Fibroblast of the aortic adventitia (primary cell): Measurements from ENCODE around the gene PFKFB2. TPM values are rescaled to one million over a fixed set of nuclear protein-coding genes. Genes with fewer than 3 reads are reported as not detected.

Experiments used
- DNase-seq: peaks from one replicate; pipeline ENCODE4 v3.0.0-alpha.2; 2010; ENCODE audit warnings: low read depth
- H3K4me3 ChIP-seq: 2 replicates; pipeline ENCODE4 v1.5.1; 2011; ENCODE audit warnings: low read depth, mild to moderate bottlenecking, control low read depth, low read length, moderate library complexity
- CTCF ChIP-seq: IDR thresholded peaks from 2 replicates; pipeline ENCODE4 v1.5.1; 2011; ENCODE audit warnings: mild to moderate bottlenecking, low read length, control low read depth, inconsistent platforms; ENCODE audit not compliant: insufficient read depth
- total RNA-seq: library from RNA; depleted of rRNA; stranded (reverse); fragments of >200 nt; gene quantifications from 2 replicates; pipeline ENCODE4 v1.2.3, GENCODE V29; 2012; ENCODE audit warnings: low replicate concordance

Gene PFKFB2
- total RNA-seq, 1 donor = 6.9 TPM

GRCh38 chr1:207018707-207019106, 34.4 kb upstream of the PFKFB2 start:
- DNase-seq = no peak
- H3K4me3 ChIP-seq = no peak overlapping the region
- no peak for TF ChIP-seq CTCF

- TF ChIP-seq CTCF = no peak
- H3K4me3 ChIP-seq = no peak overlapping the region
- no peak for DNase-seq
These were observed 33.9 kb upstream of the PFKFB2 start for GRCh38 chr1:207019161-207019560.

GRCh38 chr1:207019661-207020060, 33.4 kb upstream of the PFKFB2 start:
- no peak for TF ChIP-seq CTCF
- no peak for DNase-seq
- no peak overlapping the region for H3K4me3 ChIP-seq

DNA sequence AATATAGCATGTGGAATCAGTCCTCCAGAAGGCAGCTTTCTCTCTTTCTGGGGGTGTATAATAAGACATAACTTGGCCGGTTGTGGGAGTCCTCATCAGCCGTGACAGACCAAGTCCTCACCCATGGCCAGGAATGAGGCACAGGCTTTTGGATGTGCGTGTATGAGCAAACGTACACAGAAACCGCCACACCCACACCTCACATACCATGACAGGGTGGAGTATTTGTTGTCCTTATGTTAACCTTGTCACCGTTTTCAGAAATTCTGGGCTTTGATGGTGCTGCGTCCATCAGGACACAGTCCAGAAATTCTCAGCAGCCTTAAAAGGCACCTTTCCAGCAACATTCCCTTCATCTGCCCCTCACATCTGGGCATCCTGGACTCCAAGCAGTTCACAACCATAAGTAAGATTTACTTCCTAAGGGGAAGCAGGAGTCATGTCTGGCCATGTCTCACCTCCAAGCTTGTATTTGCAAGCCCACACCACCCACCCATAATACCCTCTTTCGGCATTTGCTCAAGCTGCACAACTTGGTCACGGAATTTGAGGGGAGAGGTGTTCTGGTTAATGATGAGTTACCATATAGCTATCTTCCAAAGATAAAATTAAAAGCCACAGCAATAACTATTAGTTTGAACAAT, 32.9 kb upstream of the PFKFB2 start:
- no peak for TF ChIP-seq CTCF
- H3K4me3 ChIP-seq = no peak overlapping the region
- no peak for DNase-seq

GRCh38 chr1:207020709-207021107, 32.4 kb upstream of the PFKFB2 start:
- no peak overlapping the region for H3K4me3 ChIP-seq
- no peak for DNase-seq
- TF ChIP-seq CTCF = no peak

DNA sequence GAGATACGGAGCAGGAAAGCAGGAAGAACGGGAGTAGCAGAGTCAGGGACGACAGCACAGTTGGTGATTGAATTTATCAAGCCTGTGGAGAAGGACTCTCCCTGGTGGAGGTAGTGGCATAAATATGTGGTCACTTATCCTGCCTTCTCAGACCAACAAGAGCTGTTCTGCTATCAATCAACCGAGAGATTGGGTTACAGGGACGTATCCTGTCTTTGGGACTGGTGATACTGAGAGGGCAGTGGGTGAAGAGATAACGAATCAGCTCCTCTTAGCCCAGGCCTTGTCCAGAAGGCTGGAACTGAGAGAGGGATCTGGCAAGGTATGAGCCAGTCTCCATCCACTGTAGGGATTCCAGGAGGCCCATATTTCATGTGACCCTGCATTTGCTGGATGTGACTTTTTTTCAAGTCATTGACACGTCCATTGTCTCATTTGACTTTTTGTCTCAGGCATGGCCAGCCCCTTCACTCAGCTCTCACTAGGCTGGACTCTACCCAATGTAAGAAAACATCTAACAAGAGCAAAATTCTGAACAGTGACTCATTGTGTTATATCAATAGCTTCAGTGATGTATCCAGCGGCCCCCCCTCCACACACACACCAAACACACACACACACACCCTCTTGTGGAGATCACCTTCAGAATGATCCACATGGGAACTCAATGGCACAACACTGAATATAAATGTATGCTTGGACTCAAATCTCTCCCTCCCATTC, 31.8 kb upstream of the PFKFB2 start:
- H3K4me3 ChIP-seq = no peak overlapping the region
- DNase-seq = peak; percentile 63
- no peak for TF ChIP-seq CTCF
